Spinal cord (tissue), 10 donors: ENCODE results near the gene ARL6IP1. TPM values are rescaled to one million over a fixed set of nuclear protein-coding genes. Genes with fewer than 3 reads are reported as not detected.
A peak's percentile ranks its signal among the peaks of the same experiment; 100 is the strongest.

Experiments used
- DNase-seq, 6 donors: peaks; one replicate each; pipeline versions ENCODE4 v3.0.0 to v3.0.0-alpha.2; 2013 to 2015; ENCODE audit warnings: low spot score in 6 of 6, low read depth in 4 of 6
- H3K27ac ChIP-seq: one replicate; pipeline ENCODE4 v1.5.1; 2013; ENCODE audit warnings: low read depth, low read length, control low read depth
- H3K27me3 ChIP-seq: one replicate; pipeline ENCODE4 v1.6.1; 2013; ENCODE audit warnings: low read length; ENCODE audit not compliant: control insufficient read depth, insufficient read depth
- H3K36me3 ChIP-seq: one replicate; pipeline ENCODE4 v1.6.1; 2013; ENCODE audit warnings: low read length; ENCODE audit not compliant: control insufficient read depth, insufficient read depth
- H3K4me1 ChIP-seq: one replicate; pipeline ENCODE4 v1.6.1; 2013; ENCODE audit warnings: low read length; ENCODE audit not compliant: control insufficient read depth, insufficient read depth
- H3K4me3 ChIP-seq: one replicate; pipeline ENCODE4 v1.5.1; 2013; ENCODE audit warnings: low read depth, low read length, control low read depth
- H3K9me3 ChIP-seq: one replicate; pipeline ENCODE4 v1.6.1; 2013; ENCODE audit warnings: low read length; ENCODE audit not compliant: control insufficient read depth, insufficient read depth
- WGBS: methylation state at CpG from one replicate; pipeline ENCODE4 v1.1.5; 2013; ENCODE audit warnings: missing lambda C conversion rate; ENCODE audit not compliant: insufficient coverage; 5-methylcytosine and 5-hydroxymethylcytosine counted together
- long read RNA-seq, 4 donors: transcript quantifications; one replicate each; lab custom pipeline, GENCODE V29; 2026
- polyA plus RNA-seq, 2 donors: library from polyadenylated mRNA; unstranded; fragments of 120-200 nt; gene quantifications; one replicate each; pipeline ENCODE4 v1.2.1, GENCODE V29; 2013; ENCODE audit not compliant: insufficient read length in 2 of 2
- total RNA-seq, 2 donors: library from RNA; depleted of rRNA in 1 of 2; stranded (reverse); fragments of 120-200 nt in 1 of 2; fragments of >200 nt in 1 of 2; gene quantifications; one replicate each; pipeline versions ENCODE4 v1.2.3 to v1.2.4, GENCODE V29; 2013 to 2014
- donor health status: healthy.

The ARL6IP1 gene
- total RNA-seq (100 to 1,000 TPM; 229 to 481 TPM), polyA plus RNA-seq (100 to 1,000 TPM; 357 to 436 TPM)
- long read RNA-seq, donor 1, transcript ARL6IP1-201 (6 exons, 2,409 nt) = major isoform, 244 of 296 reads
- long read RNA-seq, donor 1, transcript ARL6IP1-208 (4 exons, 778 nt) = minor isoform, 8 of 296 reads
- long read RNA-seq, donor 1, transcript ARL6IP1-206 (2 exons, 806 nt) = minor isoform, 10 of 296 reads
- long read RNA-seq, donor 1, transcript ARL6IP1-207 (3 exons, 581 nt) = minor isoform, 9 of 296 reads
- long read RNA-seq, donor 1, partial matches to known transcripts = 14 of 296 reads
- long read RNA-seq, donor 1, other reads (novel, unspliced or antisense) = 11 of 296 reads
- long read RNA-seq, donor 2, transcript ARL6IP1-201 (6 exons, 2,409 nt) = major isoform, 103 of 113 reads
- long read RNA-seq, donor 2, transcript ARL6IP1-206 (2 exons, 806 nt) = minor isoform, 7 of 113 reads
- long read RNA-seq, donor 2, partial matches to known transcripts = 0 of 113 reads
- long read RNA-seq, donor 2, other reads (novel, unspliced or antisense) = 0 of 113 reads
- long read RNA-seq, donor 3, transcript ARL6IP1-201 (6 exons, 2,409 nt) = major isoform, 139 of 157 reads
- long read RNA-seq, donor 3, partial matches to known transcripts = 5 of 157 reads
- long read RNA-seq, donor 3, other reads (novel, unspliced or antisense) = 0 of 157 reads
- long read RNA-seq, donor 4, transcript ARL6IP1-201 (6 exons, 2,409 nt) = major isoform, 134 of 161 reads
- long read RNA-seq, donor 4, transcript ARL6IP1-206 (2 exons, 806 nt) = minor isoform, 6 of 161 reads
- long read RNA-seq, donor 4, partial matches to known transcripts = 14 of 161 reads
- long read RNA-seq, donor 4, other reads (novel, unspliced or antisense) = 0 of 161 reads

DNA sequence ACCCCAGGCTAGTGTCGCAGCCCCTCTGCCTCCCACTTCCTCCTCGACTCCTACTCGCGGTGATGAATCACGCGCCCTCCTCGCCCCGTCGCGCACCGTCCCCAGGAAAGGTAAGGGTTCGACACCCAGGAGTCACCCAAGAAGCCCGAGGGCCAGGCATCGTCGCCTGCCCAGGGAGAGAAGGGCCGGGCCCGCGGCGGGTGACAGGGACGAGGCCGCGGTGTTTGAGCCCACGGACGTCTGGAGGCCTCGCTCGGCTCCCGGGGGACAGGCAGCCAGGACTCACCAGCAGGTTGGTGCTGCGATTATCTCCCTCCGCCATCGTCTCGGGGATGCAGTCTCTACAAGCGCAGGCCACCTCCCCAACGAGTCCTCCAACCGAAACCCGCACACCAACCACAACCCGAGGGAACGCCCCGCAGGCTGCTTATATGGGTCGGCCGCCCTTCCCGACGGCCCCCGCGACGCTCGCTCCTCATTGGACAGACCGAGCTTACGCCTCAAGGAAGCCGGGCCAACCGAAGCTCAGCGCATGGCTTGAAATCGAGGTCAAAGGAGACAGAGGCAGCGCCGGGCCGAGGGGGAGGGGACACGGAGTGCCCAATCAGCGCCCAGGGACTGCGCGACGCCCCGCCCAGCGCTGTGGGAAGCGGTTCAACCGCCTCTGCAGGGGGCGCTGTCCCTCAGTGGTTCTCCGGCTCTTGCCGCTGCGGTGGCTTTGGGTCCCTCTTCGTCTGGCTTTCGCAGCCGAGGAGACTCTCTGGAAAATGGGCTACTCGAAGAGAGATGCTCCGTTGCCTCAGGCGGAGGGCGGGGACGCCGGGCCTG is at the start of gene ARL6IP1:
Gene ARL6IP1 (minus strand): TSS at position 405 of the 828 bp plus-strand sequence. CDS start 83 bp downstream, at position 322.
- peak; percentile 93 to 100 (median 98) for DNase-seq
- Histone ChIP-seq H3K27ac (peak within 1 kb of the TSS; percentile 98), H3K9me3 (no peaks in the 10 kb centered on the region), H3K4me3 (peak within 1 kb of the TSS; percentile 96), H3K4me1 (peaks cover 21% of the 10 kb centered on the region), H3K27me3 (no peaks in the 10 kb centered on the region), H3K36me3 (peaks cover 5% of the 10 kb centered on the region)
- WGBS = under 1% methylated on average over 77 of the region's 77 CpGs

DNA sequence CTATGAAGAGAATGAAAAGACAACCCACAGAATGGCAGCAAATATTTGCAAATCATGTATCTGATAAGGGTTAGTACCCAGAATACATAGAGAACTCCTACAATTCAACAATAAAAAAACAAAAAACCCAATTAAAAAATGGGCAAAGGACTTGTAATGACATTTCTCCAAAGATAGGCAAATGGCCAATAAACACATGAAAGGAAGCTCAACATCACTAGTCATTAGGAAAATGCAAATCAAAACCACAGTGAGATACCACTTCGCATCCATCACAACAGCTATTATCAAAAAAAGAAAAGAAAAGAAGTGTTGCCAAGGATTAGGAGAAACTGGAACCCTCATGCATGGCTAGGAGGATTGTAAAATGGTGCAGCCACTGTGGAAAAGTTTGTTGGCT is 45.1 kb upstream of the ARL6IP1 start:
- Histone ChIP-seq H3K9me3 (no peaks in the 10 kb centered on the region), H3K27me3 (no peaks in the 10 kb centered on the region), H3K4me3 (no peak overlapping the region), H3K36me3 (peaks cover 36% of the 10 kb centered on the region), H3K27ac (no peak overlapping the region), H3K4me1 (no peaks in the 10 kb centered on the region)
- no peak for DNase-seq
- WGBS = no CpG with 5 or more reads among the region's 1 CpG

DNA sequence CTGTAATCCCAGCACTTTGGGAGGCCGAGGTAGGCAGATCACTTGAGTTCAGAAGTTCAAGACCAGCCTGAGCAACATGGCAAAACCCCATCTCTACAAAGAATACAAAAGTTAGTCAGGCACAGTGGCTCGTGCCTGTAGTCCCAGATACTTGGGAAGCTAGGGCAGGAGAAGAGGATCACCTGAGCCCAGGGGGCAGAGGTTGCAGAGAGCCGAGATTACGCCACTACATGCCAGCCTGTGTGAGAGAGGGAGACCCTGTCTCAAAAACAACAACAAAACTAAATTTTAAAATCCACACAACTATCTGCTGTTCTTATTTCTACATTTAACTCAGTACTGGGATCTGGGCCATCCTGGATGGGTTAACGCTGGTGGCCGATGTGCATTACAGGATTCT is 41.2 kb upstream of the ARL6IP1 start:
- DNase-seq = no peak
- peaks cover 29% of the 10 kb centered on the region for H3K36me3 ChIP-seq
- H3K4me3 ChIP-seq = no peak overlapping the region
- WGBS = 96% methylated on average over 5 of the region's 6 CpGs
- H3K4me1 ChIP-seq = no peaks in the 10 kb centered on the region
- no peaks in the 10 kb centered on the region for H3K9me3 ChIP-seq
- no peaks in the 10 kb centered on the region for H3K27me3 ChIP-seq
- H3K27ac ChIP-seq = no peak overlapping the region

DNA sequence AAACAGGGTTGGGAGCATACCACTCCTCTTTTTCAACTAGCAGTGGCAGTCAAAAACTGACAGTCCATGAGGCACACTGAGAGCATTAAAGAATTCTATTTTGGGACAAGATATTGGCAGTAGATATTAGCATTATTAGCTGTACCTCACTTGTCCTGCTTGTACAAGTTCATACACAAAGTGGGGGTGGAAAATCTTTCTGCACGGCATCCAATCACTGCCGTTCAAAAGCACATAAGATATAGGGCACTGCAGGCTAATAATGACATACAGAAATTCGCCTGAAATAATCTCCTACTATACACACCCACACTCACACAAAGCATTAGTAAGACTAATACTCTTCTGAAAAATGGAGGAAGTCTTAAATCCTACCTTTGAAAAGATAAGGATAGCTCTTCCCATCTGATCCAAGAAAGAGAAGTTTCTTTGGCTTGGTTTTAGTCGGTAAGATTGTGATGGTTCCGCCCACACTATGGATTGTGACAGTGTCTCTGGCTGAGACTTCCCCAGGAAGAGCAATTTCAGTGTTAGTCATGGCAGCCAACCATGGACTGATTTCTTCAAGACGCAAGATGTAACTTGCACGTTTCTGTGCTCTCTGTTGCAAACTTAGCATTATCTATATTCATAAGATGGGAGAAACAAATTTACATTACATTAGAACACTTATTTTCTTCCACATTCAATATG is 40.6 kb upstream of the ARL6IP1 start:
- Histone ChIP-seq H3K36me3 (peaks cover 28% of the 10 kb centered on the region), H3K9me3 (no peaks in the 10 kb centered on the region), H3K27me3 (no peaks in the 10 kb centered on the region), H3K4me1 (no peaks in the 10 kb centered on the region), H3K4me3 (no peak overlapping the region), H3K27ac (no peak overlapping the region)
- 100% methylated on average over 4 of the region's 7 CpGs for WGBS
- no peak for DNase-seq

DNA sequence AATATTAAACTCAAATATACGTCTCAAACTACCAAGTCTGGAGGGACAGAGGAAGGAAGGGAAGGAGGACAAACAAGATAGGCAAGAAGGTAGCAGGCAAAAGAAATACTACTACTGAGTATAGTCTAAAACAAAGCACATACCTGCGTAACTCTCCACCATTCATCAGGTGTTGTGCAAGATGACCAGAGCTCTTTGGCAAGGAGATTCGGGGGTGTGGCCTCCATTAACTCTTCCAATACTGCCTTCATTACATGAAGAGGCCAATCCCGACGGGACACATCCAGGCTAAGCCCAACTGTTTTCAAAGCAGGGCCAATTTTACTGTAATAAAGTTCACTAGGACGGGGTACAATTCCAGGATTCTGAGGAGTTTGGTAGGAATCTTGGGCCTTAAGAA is 38.2 kb upstream of the ARL6IP1 start:
- DNase-seq = no peak
- H3K27me3 ChIP-seq = no peaks in the 10 kb centered on the region
- H3K36me3 ChIP-seq = peaks cover 40% of the 10 kb centered on the region
- WGBS = 92% methylated on average over 2 of the region's 6 CpGs
- no peaks in the 10 kb centered on the region for H3K4me1 ChIP-seq
- H3K4me3 ChIP-seq = no peak overlapping the region
- H3K9me3 ChIP-seq = no peaks in the 10 kb centered on the region
- H3K27ac ChIP-seq = no peak overlapping the region

DNA sequence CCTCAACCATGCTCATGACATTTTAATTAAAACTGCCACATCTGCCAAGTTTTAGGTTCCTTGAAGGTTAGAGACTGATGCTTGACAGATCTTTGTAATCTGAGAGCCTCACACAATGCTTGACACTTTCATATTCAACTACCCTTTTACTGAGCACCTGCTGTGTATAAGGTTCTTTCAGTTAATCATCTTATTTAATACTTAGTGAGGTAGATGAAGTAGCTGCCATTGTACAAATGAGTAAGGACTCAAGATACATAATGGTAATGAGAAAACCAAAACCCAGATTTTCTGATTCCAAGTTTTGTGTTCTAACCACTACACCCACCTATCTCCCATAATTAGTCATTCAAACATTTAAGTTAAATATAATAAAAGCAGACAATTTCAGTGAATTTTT is 35.4 kb upstream of the ARL6IP1 start:
- no peaks in the 10 kb centered on the region for H3K27me3 ChIP-seq
- H3K4me3 ChIP-seq = no peak overlapping the region
- H3K36me3 ChIP-seq = peaks cover 44% of the 10 kb centered on the region
- DNase-seq = no peak
- no peaks in the 10 kb centered on the region for H3K4me1 ChIP-seq
- no peak overlapping the region for H3K27ac ChIP-seq
- no peaks in the 10 kb centered on the region for H3K9me3 ChIP-seq

DNA sequence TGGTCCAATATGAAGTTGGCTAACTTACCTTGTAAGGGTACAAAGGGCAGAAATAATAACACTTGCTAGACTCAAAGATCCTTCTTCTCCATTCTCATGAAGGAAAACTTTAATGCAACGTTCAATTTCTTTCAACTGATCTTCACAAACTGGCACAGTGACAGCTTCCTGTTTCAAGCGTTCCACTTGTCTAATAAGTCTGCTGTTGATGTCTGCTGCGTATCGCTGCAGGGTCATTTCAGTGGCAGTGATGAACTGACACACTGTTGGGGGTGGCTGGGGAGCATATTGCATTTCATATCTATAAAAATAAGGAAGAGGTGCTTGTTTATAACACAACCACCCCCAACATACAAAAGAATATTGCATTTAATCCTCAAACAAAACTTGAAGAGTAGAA is 33.5 kb upstream of the ARL6IP1 start:
- Histone ChIP-seq H3K36me3 (peaks cover 41% of the 10 kb centered on the region), H3K27ac (no peak overlapping the region), H3K4me3 (no peak overlapping the region), H3K4me1 (no peaks in the 10 kb centered on the region), H3K9me3 (no peaks in the 10 kb centered on the region), H3K27me3 (no peaks in the 10 kb centered on the region)
- WGBS = no CpG with 5 or more reads among the region's 4 CpGs
- DNase-seq = no peak

DNA sequence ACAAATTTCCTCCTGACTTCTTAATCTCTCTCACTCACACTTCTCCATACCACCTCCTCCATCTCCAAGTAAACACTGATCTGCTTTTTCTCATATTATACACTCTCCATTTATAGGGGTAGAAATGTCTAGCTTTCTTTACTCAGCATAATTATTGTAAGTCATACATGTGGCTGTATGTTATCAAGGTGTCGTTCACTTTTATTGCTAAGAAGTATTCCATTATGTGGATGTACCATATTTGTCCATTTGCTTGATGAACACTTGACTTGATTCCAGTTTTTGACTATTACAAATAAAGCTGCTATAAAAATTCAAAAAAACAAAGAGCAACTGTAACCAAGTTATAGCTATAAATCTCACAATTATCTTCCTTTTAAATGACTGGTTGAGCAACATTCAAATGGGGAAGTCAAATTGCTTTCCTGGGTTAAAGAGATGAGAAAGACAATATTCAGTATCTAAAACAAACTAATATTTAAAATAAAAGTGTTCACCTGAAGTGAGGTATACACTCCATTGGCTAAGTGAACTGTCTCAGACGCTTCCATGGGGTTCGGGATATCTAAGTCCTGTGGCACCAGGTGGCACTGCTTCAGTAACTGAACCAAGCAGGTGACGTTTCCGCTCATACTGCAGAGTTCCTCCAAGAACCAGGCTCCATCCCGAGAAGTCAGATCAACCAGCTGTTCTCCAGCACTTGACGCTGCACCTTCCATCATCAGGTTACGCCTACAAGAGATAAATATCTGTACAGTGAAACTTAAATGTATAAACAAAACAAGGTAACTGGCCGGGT is 32.6 kb upstream of the ARL6IP1 start:
- Histone ChIP-seq H3K36me3 (peaks cover 47% of the 10 kb centered on the region), H3K4me3 (no peak overlapping the region), H3K4me1 (no peaks in the 10 kb centered on the region), H3K27ac (no peak overlapping the region), H3K9me3 (no peaks in the 10 kb centered on the region), H3K27me3 (no peaks in the 10 kb centered on the region)
- WGBS = 87% methylated on average over 5 of the region's 9 CpGs
- DNase-seq = no peak
